GM18511 (cell line): Measurements from ENCODE around the gene TMEM242.

Experiments used
- ATAC-seq: cut with Tn5 transposase; IDR thresholded peaks from one replicate; pipeline ENCODE4 v1.9.1; 2021; ENCODE audit warnings: mild to moderate bottlenecking, moderate library complexity; ENCODE audit not compliant: unreplicated experiment

The TMEM242 gene

GRCh38 chr6:157272866-157273755 is 50.2 kb downstream of the TMEM242 start:
- ATAC-seq, result no peak

- no peak for ATAC-seq
Observed at GRCh38 chr6:157272372-157272771, 50.9 kb downstream of the TMEM242 start.

DNA sequence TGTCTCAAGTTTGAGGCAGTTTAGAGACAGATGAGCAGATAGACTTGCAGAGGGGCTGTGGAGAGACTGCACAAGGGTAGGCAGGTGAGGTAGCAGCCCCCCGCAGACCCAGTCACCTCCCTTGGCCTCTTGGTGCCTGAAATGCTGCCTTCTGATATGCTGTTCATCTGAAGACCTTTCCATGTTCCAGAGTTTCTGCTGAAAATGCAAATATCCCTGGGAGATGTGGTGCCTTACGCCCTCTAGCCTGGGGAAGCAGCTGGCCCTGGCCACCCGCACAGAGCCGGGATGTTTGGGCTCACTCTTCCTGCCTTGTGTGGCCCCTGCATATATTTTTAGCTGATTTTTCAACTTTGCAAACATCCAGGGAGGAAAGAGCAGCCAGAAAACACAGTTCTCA is 51.4 kb downstream of the TMEM242 start:
- no peak for ATAC-seq

DNA sequence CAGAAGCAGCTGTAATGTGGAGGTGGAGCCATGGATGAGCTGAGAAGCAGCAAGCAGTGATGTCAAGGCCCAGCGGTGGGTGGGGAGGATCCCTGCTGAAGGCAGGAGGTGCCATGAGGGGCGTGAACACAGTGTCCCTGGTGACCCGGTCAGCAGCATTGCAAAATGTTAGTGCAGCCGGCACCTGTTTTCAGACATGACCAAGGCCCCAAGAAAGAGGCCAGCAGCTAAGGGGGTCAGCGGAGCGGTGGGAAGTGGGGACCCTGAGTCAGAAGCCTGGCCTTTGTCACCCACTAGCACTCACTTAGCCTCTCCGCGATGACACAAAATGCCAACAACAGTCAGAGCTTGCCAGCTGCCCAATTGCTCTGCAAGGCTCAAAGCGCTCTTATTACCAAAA is 51.9 kb downstream of the TMEM242 start:
- ATAC-seq, result no peak

- no peak for ATAC-seq
Observed at GRCh38 chr6:157270916-157271315, 52.4 kb downstream of the TMEM242 start.

DNA sequence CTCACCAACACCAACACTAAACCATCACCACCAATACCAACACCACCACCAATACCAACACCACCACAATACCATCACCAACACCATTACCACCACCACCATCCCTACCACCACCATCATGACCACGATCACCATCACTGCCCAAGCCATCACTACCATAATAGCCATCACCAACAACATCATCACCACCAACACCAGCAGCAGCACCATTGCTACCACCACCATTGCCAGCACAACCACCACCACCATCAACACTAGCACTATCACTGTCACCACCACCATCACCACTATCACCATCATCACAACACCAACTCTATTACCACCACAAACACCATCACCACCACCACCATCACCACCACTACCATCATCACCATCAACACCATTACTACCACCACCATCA is 53.0 kb downstream of the TMEM242 start:
- no peak for ATAC-seq

GRCh38 chr6:157269261-157269794 is 54.0 kb downstream of the TMEM242 start:
- ATAC-seq, result no peak

- ATAC-seq, result no peak
Observed at GRCh38 chr6:157268835-157269234, 54.5 kb downstream of the TMEM242 start.

GRCh38 chr6:157268396-157268795 is 54.9 kb downstream of the TMEM242 start:
- ATAC-seq, result no peak

GRCh38 chr6:157267654-157268053 is 55.7 kb downstream of the TMEM242 start:
- no peak for ATAC-seq

GRCh38 chr6:157267109-157267611 is 56.2 kb downstream of the TMEM242 start:
- ATAC-seq, result no peak

- ATAC-seq, result no peak
Observed at GRCh38 chr6:157266274-157267101, 56.8 kb downstream of the TMEM242 start.

DNA sequence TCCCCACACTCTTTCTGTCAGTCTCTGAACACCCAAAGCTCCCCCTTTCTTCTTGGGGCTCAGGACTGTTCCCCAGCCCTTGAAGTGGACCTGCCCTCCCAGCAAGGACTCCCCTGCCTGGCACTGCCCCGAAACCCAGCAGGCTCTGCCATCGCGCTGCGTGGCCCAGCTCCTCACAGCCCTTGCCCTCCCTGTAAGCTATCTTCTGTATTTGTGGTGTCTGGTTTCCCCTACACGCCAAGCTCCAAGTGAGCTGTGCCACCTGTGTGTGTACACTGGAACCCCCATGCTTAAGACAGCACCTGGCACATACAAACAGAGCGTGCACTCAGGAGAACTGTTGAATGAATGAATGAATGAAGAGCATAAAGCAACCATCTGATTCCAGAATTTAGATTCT is 57.7 kb downstream of the TMEM242 start:
- ATAC-seq, result no peak

DNA sequence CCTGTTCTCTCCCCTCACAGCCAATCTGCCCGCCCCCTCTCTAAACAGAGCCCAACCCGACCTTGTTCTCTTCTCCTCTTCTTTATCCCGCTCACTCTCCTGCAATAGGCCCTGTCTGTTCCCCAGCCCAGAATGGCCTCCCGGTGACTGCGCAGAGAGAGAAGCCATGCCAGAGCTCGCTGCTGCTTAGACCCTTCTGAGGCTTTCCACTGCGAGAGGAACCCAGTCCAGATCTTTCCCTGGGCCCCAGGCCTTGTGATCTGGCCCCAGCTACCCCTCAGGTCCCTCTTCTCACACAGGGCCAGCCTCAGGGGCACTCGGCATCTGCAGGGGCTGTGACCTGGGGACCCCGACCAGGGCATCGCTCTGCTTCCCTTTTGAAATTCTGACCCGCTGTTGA is 58.1 kb downstream of the TMEM242 start:
- no peak for ATAC-seq

- ATAC-seq, result no peak
Observed at GRCh38 chr6:157264701-157265100, 58.6 kb downstream of the TMEM242 start.

DNA sequence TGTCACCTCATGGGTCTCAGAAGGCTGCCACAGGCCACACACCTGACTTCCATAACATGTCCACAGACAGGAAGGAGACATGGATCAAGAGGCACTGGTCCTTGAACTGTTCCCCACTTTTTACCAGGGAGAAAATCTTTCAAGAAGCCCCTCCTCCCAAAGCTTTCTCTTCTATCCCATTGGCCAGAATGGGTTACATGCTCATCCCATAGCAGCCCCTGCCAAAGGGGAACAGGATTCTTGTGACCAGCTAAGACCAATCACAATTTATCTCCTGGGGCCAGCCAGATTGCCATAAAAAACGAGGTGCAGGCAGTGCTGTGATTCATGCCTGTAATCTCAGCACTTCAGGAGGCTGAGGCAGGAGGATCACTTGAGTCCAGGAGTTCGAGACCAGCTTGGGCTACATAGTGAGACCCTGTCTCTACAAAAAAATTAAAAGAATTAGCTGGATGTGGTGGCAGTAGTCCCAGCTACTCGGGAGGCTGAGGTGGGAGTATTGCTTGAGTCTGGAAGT is 59.4 kb downstream of the TMEM242 start:
- no peak for ATAC-seq

DNA sequence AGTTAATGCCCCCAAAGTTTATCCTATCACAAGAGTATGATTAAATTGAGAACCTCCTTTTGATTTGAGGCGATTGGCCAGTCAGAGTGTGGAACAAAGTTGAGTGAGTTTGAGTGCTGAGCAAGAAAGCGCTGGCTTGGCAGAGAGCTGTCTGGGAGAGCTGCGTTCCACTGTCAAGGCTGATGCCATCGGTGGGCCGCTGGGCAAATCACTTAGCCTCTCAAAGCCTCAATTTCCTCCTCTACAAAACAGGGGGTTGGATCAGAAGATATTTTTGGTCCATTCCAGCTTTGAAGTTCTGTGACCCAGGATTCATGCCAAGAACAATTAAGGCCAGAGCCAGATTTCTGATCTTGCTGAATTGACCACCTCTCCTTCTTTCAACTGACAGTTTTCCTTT is 60.2 kb downstream of the TMEM242 start:
- ATAC-seq, result no peak

DNA sequence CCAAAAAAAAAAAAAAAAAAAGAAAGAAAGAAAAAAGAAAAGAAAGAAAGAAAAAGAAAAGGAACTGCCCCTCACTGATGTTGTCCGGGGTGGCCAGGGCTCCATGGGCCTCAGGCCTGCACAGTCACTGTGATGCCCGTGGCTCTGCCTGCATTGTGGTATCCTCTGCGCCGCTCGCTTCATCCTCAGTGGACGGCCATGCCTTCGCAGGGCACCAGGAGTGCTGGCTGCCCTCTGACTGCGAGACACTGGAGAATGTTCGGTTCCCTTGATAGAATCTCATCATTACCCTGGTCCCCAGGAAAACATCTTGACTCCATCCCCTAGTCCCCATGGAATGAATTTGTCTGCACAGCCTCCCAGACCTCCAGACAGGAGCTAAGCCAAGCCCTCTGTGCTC is 61.7 kb downstream of the TMEM242 start:
- no peak for ATAC-seq

GRCh38 chr6:157260735-157261410 is 62.4 kb downstream of the TMEM242 start:
- ATAC-seq, result no peak

DNA sequence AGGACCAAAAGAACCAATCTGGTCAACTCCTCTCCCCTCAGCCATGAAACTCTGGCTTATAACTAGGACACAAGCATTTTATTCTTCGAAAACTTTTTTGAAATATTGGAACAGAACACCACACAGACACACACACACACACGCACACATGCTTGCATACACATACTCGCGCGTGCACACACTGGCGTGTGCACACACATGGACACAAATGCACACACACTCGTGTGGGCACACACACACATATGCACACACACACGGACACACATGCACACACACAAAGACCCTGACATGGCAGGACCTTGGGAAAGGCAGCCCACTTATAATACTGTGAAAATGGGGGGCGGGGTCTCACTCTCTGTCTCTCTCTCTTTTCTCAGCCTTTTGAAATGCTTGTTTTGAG is 63.9 kb downstream of the TMEM242 start:
- no peak for ATAC-seq

DNA sequence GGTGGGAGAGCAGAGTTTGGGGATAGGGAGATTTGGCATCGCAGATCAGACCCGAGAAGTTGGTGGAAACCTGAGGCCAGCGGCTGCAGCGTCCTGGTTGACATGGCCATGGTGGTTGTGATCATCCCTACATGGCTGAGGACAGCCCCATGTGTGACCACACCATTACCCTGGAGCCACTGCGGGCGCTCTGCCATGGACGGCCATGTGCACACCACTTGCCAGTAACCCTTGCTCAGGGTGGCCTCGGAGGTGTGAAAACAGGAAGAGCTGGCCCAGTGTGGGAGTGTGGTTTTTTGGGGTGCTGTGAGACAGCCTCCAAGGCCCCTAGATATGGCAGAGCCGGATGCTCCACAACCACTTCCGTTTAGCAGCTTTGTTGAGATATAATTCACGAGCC is 64.4 kb downstream of the TMEM242 start:
- no peak for ATAC-seq
